ENCODE measurements around the gene CACNA1C.

The CACNA1C gene

GRCh38 chr12:2640281-2640680, 587.5 kb downstream of the CACNA1C start:
- DNase-seq, result no peak

- DNase-seq, result no peak
Measured at GRCh38 chr12:2640709-2641108, 587.9 kb downstream of the CACNA1C start.

GRCh38 chr12:2641207-2641606, 588.4 kb downstream of the CACNA1C start:
- no peak for DNase-seq

GRCh38 chr12:2641761-2642160, 589.0 kb downstream of the CACNA1C start:
- no peak for DNase-seq

GRCh38 chr12:2642176-2642892, 589.5 kb downstream of the CACNA1C start:
- no peak for DNase-seq

GRCh38 chr12:2642896-2643425, 590.2 kb downstream of the CACNA1C start:
- no peak for DNase-seq

GRCh38 chr12:2643576-2644135, 590.9 kb downstream of the CACNA1C start:
- DNase-seq, result no peak

GRCh38 chr12:2644683-2645405, 592.1 kb downstream of the CACNA1C start:
- DNase-seq, result no peak

- no peak for DNase-seq
Measured at GRCh38 chr12:2645460-2645859, 592.7 kb downstream of the CACNA1C start.

GRCh38 chr12:2646341-2646740, 593.6 kb downstream of the CACNA1C start:
- DNase-seq, result no peak

GRCh38 chr12:2647186-2647585, 594.4 kb downstream of the CACNA1C start:
- no peak for DNase-seq

GRCh38 chr12:2648406-2648805, 595.6 kb downstream of the CACNA1C start:
- no peak for DNase-seq

GRCh38 chr12:2649201-2650030, 596.6 kb downstream of the CACNA1C start:
- DNase-seq, result no peak

GRCh38 chr12:2650261-2651067, 597.7 kb downstream of the CACNA1C start:
- DNase-seq, result no peak

GRCh38 chr12:2651068-2651965, 598.5 kb downstream of the CACNA1C start:
- no peak for DNase-seq

- no peak for DNase-seq
Measured at GRCh38 chr12:2652011-2652400, 599.2 kb downstream of the CACNA1C start.

- no peak for DNase-seq
Measured at GRCh38 chr12:2652401-2653081, 599.8 kb downstream of the CACNA1C start.

- DNase-seq, result no peak
Measured at GRCh38 chr12:2653461-2653965, 600.7 kb downstream of the CACNA1C start.

- DNase-seq, result no peak
Measured at GRCh38 chr12:2654311-2654710, 601.5 kb downstream of the CACNA1C start.

GRCh38 chr12:2654741-2655140, 602.0 kb downstream of the CACNA1C start:
- DNase-seq, result no peak
